Measurements from ENCODE around the gene CCDC30.
"Not testable (repeated sequence)": the region's sequence is repeated elsewhere in the genome, so short reads cannot be mapped to it uniquely, and the experiment has no call there.

CCDC30 gene

GRCh38 chr1:42660907-42661500, 197.9 kb downstream of the CCDC30 start:
- DNase-seq, result no peak

- no peak for DNase-seq
Observed at GRCh38 chr1:42669936-42670335, 206.8 kb downstream of the CCDC30 start.

GRCh38 chr1:42670425-42670824, 207.3 kb downstream of the CCDC30 start:
- no peak for DNase-seq

GRCh38 chr1:42674214-42674613, 211.1 kb downstream of the CCDC30 start:
- no peak for DNase-seq

GRCh38 chr1:42674682-42675081, 211.6 kb downstream of the CCDC30 start:
- no peak for DNase-seq

GRCh38 chr1:42675467-42675866, 212.4 kb downstream of the CCDC30 start:
- no peak for DNase-seq

- no peak for DNase-seq
Observed at GRCh38 chr1:42676534-42677087, 213.5 kb downstream of the CCDC30 start.

- DNase-seq, result no peak
Observed at GRCh38 chr1:42679364-42679983, 216.4 kb downstream of the CCDC30 start.

- DNase-seq, result no peak
Observed at GRCh38 chr1:42680055-42680454, 217.0 kb downstream of the CCDC30 start.

GRCh38 chr1:42680921-42681683, 218.0 kb downstream of the CCDC30 start:
- peak; percentile 12 for DNase-seq

- peak; percentile 98 for DNase-seq
Observed at GRCh38 chr1:42681741-42682483, 218.8 kb downstream of the CCDC30 start, which contains the start of gene YBX1. Gene YBX1 (plus strand): TSS chr1:42682418. CDS start chr1:42682566, 148 bp downstream.

- DNase-seq, result not testable (repeated sequence)
Observed at GRCh38 chr1:42682484-42682738, 219.3 kb downstream of the CCDC30 start.

- DNase-seq, result peak; percentile 76
Observed at GRCh38 chr1:42682739-42683531, 219.8 kb downstream of the CCDC30 start.

- DNase-seq, result peak; percentile 27
Observed at GRCh38 chr1:42684139-42684538, 221.1 kb downstream of the CCDC30 start.

- DNase-seq, result no peak
Observed at GRCh38 chr1:42686418-42686817, 223.3 kb downstream of the CCDC30 start.

GRCh38 chr1:42689912-42690311, 226.8 kb downstream of the CCDC30 start:
- DNase-seq, result no peak

GRCh38 chr1:42690477-42691156, 227.5 kb downstream of the CCDC30 start:
- DNase-seq, result no peak

GRCh38 chr1:42691157-42691498, 228.0 kb downstream of the CCDC30 start:
- DNase-seq, result no peak

GRCh38 chr1:42692461-42692860, 229.4 kb downstream of the CCDC30 start:
- no peak for DNase-seq

- no peak for DNase-seq
Observed at GRCh38 chr1:42692911-42693310, 229.8 kb downstream of the CCDC30 start.

- no peak for DNase-seq
Observed at GRCh38 chr1:42698081-42698813, 235.2 kb downstream of the CCDC30 start.
